22Rv1 (cell line): ENCODE data around the gene BCKDK.
"Not testable (repeated sequence)": the region's sequence is repeated elsewhere in the genome, so short reads cannot be mapped to it uniquely, and the experiment has no call there.

Experiments used
- CTCF ChIP-seq: fragments of 450-650 bp; IDR thresholded peaks from 2 replicates; pipeline ENCODE4 v1.5.1; 2017; ENCODE audit warnings: mild to moderate bottlenecking
- ZFX ChIP-seq: fragments of 450-650 bp; IDR thresholded peaks from 2 replicates; pipeline ENCODE4 v1.6.1; 2017; ENCODE audit warnings: antibody characterized with exemption, borderline replicate concordance

GRCh38 chr16:31144418-31144817, 36.2 kb downstream of the BCKDK start:
- TF ChIP-seq CTCF, ZFX: not testable (repeated sequence)
